Naive thymus-derived CD8-positive, alpha-beta T cell (primary cell): Measurements from ENCODE around the gene SYTL5. TPM values are rescaled to one million over a fixed set of nuclear protein-coding genes. Genes with fewer than 3 reads are reported as not detected.
A peak's percentile ranks its signal among the peaks of the same experiment; 100 is the strongest.
"Not testable (repeated sequence)": the region's sequence is repeated elsewhere in the genome, so short reads cannot be mapped to it uniquely, and the experiment has no call there.

Source experiments
- ATAC-seq, 2 donors: fragments of 150-1000 bp; cut with Tn5 transposase in 1 of 2; sonication (Bioruptor Pico), chemical (Tn5 transposase) in 1 of 2; 1 replicate in 1 of 2; 2 replicates in 1 of 2; pipeline ENCODE4 v1.10.0; 2021; ENCODE audit warnings: mild to moderate bottlenecking in 2 of 2, moderate library complexity in 2 of 2
- POLR2A ChIA-PET: fragments of 350-600 bp; sonication (Branson Sonifier 250); formaldehyde crosslinking; loops from one replicate; lab custom pipeline; 2021; ENCODE audit warnings: antibody characterized with exemption; lab: Charles Lee
- DNase-seq, 10 donors: peaks; one replicate each; pipeline versions ENCODE4 v3.0.0 to v3.0.0-alpha.2; 2020 to 2022
- H3K27ac Mint-ChIP-seq, 10 donors: one replicate each; pipeline ENCODE4 v1.8.0; 2020 to 2022; ENCODE audit warnings: mild to moderate bottlenecking in 10 of 10, mixed read lengths in 10 of 10, moderate library complexity in 4 of 10, inconsistent platforms in 1 of 10
- H3K27me3 Mint-ChIP-seq, 5 donors: one replicate each; pipeline ENCODE4 v1.8.0; 2021 to 2022; ENCODE audit warnings: mixed read lengths in 5 of 5
- H3K36me3 Mint-ChIP-seq, 3 donors: one replicate each; pipeline ENCODE4 v1.8.0; 2020 to 2022; ENCODE audit warnings: mixed read lengths in 3 of 3, mild to moderate bottlenecking in 2 of 3, inconsistent platforms in 1 of 3
- H3K4me1 Mint-ChIP-seq, 4 donors: one replicate each; pipeline ENCODE4 v1.8.0; 2021 to 2022; ENCODE audit warnings: mixed read lengths in 4 of 4
- H3K4me3 Mint-ChIP-seq, 10 donors: one replicate each; pipeline ENCODE4 v1.8.0; 2020 to 2022; ENCODE audit warnings: mild to moderate bottlenecking in 10 of 10, mixed read lengths in 10 of 10, moderate library complexity in 6 of 10, inconsistent platforms in 1 of 10
- H3K9me3 Mint-ChIP-seq, 9 donors: one replicate each; pipeline ENCODE4 v1.8.0; 2020 to 2022; ENCODE audit warnings: mixed read lengths in 9 of 9, mild to moderate bottlenecking in 3 of 9, inconsistent platforms in 1 of 9, moderate library complexity in 1 of 9
- polyA plus RNA-seq, 3 donors: library from polyadenylated mRNA; unstranded; fragments of 300-500 nt; fragmentation: Illumina TruSeq; gene quantifications; one replicate each; pipeline ENCODE4 v1.2.3, GENCODE V29; 2021
- total RNA-seq, 8 experiments: library from RNA in 2 of 8; stranded (reverse) in 2 of 8; gene quantifications; one replicate each; pipeline ENCODE4 v1.2.3 and lab custom pipeline; 2021 to 2026

SYTL5 gene
- total RNA-seq (not detected), polyA plus RNA-seq (not detected), total RNA-seq (lab: John Stamatoyannopoulos, UW) (0 to 0.52 (median 0) reads per million in 6 experiments)

DNA sequence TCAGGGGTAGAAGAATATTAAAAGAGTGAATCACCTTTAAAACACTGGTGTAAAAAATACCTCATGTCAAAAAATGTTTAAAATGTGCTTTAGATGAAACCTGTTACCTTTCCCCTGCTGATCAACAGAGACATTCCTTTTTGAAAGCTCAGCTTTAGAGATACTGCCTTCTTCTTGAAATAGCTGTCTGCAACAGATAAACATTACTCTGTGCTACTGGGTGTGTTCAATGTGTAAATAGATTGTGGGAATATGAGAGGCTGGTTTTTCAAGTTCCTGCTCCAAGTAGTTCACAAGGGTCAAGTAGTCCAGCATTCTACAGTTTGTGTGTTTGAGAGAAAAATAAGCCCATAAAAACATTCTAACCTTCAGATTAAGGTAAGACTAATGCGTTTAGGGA, at the start of gene SYTL5:
TSS of gene SYTL5 (plus strand) at position 263 of the 400 bp plus-strand sequence. CDS start 27,337 bp downstream, outside the sequence.
- H3K36me3 Mint-ChIP-seq, result peaks cover 0 to 15% (median 2%) of the 10 kb centered on the region in 3 donors
- H3K27ac Mint-ChIP-seq, result no peak within 1 kb of the TSS
- no peaks in the 10 kb centered on the region for H3K4me1 Mint-ChIP-seq
- H3K27me3 Mint-ChIP-seq, result peaks cover 4 to 16% (median 6%) of the 10 kb centered on the region in 5 donors
- H3K4me3 Mint-ChIP-seq, result no peak within 1 kb of the TSS
- no peak for ATAC-seq
- H3K9me3 Mint-ChIP-seq, result peaks cover 0 to 22% (median 0%) of the 10 kb centered on the region in 9 donors
- POLR2A ChIA-PET, result no interaction called here
- DNase-seq, result no peak

- ATAC-seq (no peak), DNase-seq (no peak)
- H3K27me3 Mint-ChIP-seq, result peaks cover 0 to 5% (median 0%) of the 10 kb centered on the region in 5 donors
- peaks cover 0 to 2% (median 0%) of the 10 kb centered on the region in 4 donors for H3K4me1 Mint-ChIP-seq
- no peak overlapping the region for H3K4me3 Mint-ChIP-seq
- no peak overlapping the region for H3K27ac Mint-ChIP-seq
- POLR2A ChIA-PET, result no interaction called here
- H3K9me3 Mint-ChIP-seq, result peaks cover 0 to 3% (median 0%) of the 10 kb centered on the region in 9 donors
- no peaks in the 10 kb centered on the region for H3K36me3 Mint-ChIP-seq
Measured at GRCh38 chrX:37958525-37959211, 47.7 kb upstream of the SYTL5 start.

- no peak for DNase-seq
- Mint-ChIP-seq H3K27ac (no peak overlapping the region), H3K9me3 (peaks cover 0 to 3% (median 0%) of the 10 kb centered on the region in 9 donors), H3K4me3 (no peak overlapping the region), H3K27me3 (peaks cover 0 to 5% (median 0%) of the 10 kb centered on the region in 5 donors), H3K4me1 (peaks cover 0 to 2% (median 0%) of the 10 kb centered on the region in 4 donors), H3K36me3 (no peaks in the 10 kb centered on the region)
- ATAC-seq, result no peak
- POLR2A ChIA-PET, result no interaction called here
Measured at GRCh38 chrX:37959212-37960021, 46.9 kb upstream of the SYTL5 start.

GRCh38 chrX:37961118-37961517, 45.2 kb upstream of the SYTL5 start:
- Mint-ChIP-seq H3K36me3 (no peaks in the 10 kb centered on the region), H3K4me3 (no peak overlapping the region), H3K27ac (no peak overlapping the region), H3K9me3 (peaks cover 0 to 3% (median 0%) of the 10 kb centered on the region in 9 donors), H3K27me3 (peaks cover 0 to 5% (median 0%) of the 10 kb centered on the region in 5 donors), H3K4me1 (peaks cover 0 to 2% (median 0%) of the 10 kb centered on the region in 4 donors)
- POLR2A ChIA-PET, result no interaction called here
- DNase-seq (no peak), ATAC-seq (no peak)

DNA sequence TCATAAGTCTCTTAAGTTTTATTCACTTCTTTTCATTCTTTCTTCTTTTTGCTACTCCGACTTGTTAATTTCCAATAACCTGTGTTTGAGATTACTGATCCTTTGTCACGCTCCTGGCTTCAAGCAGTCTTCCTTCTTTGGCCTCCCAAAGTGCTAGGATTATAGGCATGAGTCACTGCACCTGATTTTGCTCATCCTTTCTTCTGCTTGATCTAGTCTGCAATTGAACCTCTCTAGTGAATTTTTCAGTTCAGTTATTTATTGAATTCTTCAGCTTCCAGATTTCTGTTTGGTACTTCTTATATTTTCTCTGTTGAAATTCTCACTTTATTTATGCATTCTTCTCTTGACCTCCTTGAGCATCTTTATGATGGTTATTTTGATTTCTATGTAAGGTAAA, 38.6 kb upstream of the SYTL5 start:
- no peak overlapping the region for H3K27ac Mint-ChIP-seq
- ATAC-seq, result no peak
- H3K9me3 Mint-ChIP-seq, result peaks cover 0 to 9% (median 5%) of the 10 kb centered on the region in 9 donors
- H3K27me3 Mint-ChIP-seq, result peaks cover 1 to 13% (median 6%) of the 10 kb centered on the region in 5 donors
- no peaks in the 10 kb centered on the region for H3K4me1 Mint-ChIP-seq
- H3K36me3 Mint-ChIP-seq, result peaks cover 0 to 11% (median 0%) of the 10 kb centered on the region in 3 donors
- POLR2A ChIA-PET, result no interaction called here
- no peak overlapping the region for H3K4me3 Mint-ChIP-seq
- DNase-seq, result no peak

DNA sequence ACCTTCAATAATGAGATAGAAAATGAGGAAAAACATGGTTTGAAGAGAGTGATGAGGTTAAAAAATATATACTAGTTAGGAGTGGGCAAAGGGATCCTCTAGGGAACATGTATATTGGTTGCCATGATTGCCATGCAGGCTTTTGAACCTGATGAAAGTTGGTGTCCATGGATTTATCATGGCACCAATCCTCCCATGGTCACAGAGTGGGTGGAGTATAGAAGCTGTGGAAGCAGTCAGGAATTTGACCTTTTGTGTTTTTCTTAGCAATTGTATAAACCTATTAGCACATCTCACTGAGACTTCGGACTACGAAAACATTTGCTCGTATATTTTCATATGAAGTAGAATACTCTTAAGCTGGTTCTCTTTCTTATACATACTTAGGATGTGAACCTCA, 30.9 kb upstream of the SYTL5 start:
- DNase-seq, result no peak
- Mint-ChIP-seq H3K27ac (peak overlapping the region in 1 of 10 donors; percentile 16), H3K4me3 (no peak overlapping the region), H3K9me3 (peaks cover 0 to 2% (median 0%) of the 10 kb centered on the region in 9 donors), H3K4me1 (no peaks in the 10 kb centered on the region), H3K27me3 (peaks cover 4 to 26% (median 6%) of the 10 kb centered on the region in 5 donors), H3K36me3 (peaks cover 0 to 4% (median 0%) of the 10 kb centered on the region in 3 donors)
- no peak for ATAC-seq
- POLR2A ChIA-PET, result no interaction called here

GRCh38 chrX:37976153-37976552, 30.2 kb upstream of the SYTL5 start:
- no peak overlapping the region for H3K4me3 Mint-ChIP-seq
- peaks cover 0 to 6% (median 0%) of the 10 kb centered on the region in 9 donors for H3K9me3 Mint-ChIP-seq
- H3K27me3 Mint-ChIP-seq, result peaks cover 4 to 26% (median 5%) of the 10 kb centered on the region in 5 donors
- no peaks in the 10 kb centered on the region for H3K4me1 Mint-ChIP-seq
- H3K36me3 Mint-ChIP-seq, result peaks cover 0 to 3% (median 0%) of the 10 kb centered on the region in 3 donors
- DNase-seq (no peak), ATAC-seq (no peak)
- H3K27ac Mint-ChIP-seq, result no peak overlapping the region
- POLR2A ChIA-PET, result no interaction called here

DNA sequence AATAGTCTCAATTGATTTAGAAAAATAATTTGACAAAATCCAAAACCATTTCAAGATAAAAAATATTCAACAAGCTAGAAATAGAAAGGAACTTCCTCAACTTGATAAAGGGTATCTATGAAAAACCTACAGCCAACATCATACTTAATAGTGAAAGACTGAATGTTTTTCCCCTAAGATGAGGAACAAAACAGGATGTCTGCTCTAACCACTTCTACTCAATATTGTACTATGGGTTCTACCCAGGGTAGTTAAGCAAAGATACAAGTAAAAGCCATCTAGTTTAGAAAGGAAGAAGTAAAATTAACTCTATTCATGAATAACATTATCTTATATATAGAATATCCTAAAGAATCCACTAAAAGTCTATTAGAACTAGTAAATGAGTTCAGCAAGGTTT, 21.5 kb upstream of the SYTL5 start:
- DNase-seq, result no peak
- Mint-ChIP-seq H3K36me3 (no peaks in the 10 kb centered on the region), H3K4me3 (no peak overlapping the region), H3K9me3 (peaks cover 0 to 15% (median 2%) of the 10 kb centered on the region in 9 donors), H3K4me1 (no peaks in the 10 kb centered on the region), H3K27me3 (no peaks in the 10 kb centered on the region), H3K27ac (no peak overlapping the region)
- ATAC-seq, result no peak
- POLR2A ChIA-PET, result no interaction called here

DNA sequence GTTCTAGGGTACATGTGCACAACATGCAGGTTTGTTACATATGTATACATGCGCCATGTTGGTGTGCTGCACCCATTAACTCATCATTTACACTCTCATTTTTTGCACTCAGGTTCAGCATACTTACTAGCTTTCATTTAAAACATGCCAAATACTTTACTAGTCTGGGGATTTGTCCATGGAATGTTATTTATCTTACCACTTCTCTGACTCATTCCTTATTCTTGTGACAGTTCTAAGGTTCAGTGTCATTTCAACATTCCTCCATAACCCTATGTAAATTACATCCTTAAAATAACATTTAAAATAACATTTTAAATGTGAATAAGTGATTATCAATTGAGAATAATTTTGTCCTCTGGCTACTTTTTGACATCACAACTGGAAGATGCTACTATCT, 19.5 kb upstream of the SYTL5 start:
- DNase-seq (no peak), ATAC-seq (no peak)
- H3K4me3 Mint-ChIP-seq, result no peak overlapping the region
- H3K9me3 Mint-ChIP-seq, result peaks cover 0 to 10% (median 2%) of the 10 kb centered on the region in 9 donors
- POLR2A ChIA-PET, result no interaction called here
- no peaks in the 10 kb centered on the region for H3K27me3 Mint-ChIP-seq
- peaks cover 0 to 2% (median 0%) of the 10 kb centered on the region in 4 donors for H3K4me1 Mint-ChIP-seq
- H3K36me3 Mint-ChIP-seq, result no peaks in the 10 kb centered on the region
- H3K27ac Mint-ChIP-seq, result no peak overlapping the region

DNA sequence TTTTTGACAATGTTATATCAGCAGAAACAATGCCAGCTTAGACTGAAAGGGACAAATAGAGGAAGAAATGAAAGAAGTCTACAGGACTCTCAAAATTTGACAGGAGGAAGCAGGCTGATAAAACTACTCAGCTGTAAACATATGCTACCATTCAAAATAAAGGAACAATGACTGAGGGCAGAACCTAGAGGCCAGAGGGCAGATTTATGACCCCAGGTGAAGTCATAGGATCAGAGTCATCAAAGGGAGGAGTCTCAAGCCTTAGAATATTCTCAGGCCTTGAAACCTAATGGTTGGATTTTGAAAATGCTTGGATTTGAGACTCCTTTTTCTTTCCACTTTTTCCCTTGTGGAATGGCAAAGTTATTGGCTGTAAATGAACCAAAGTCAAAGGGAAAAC, 17.0 kb upstream of the SYTL5 start:
- Mint-ChIP-seq H3K9me3 (peaks cover 0 to 4% (median 0%) of the 10 kb centered on the region in 9 donors), H3K36me3 (no peaks in the 10 kb centered on the region), H3K4me3 (no peak overlapping the region), H3K27me3 (no peaks in the 10 kb centered on the region), H3K27ac (no peak overlapping the region), H3K4me1 (peaks cover 0 to 2% (median 0%) of the 10 kb centered on the region in 4 donors)
- POLR2A ChIA-PET, result no interaction called here
- ATAC-seq (no peak), DNase-seq (no peak)

- H3K4me1 Mint-ChIP-seq, H3K27ac Mint-ChIP-seq, H3K36me3 Mint-ChIP-seq, ATAC-seq, H3K9me3 Mint-ChIP-seq, H3K4me3 Mint-ChIP-seq, POLR2A ChIA-PET, H3K27me3 Mint-ChIP-seq, DNase-seq: not testable (repeated sequence)
Measured at GRCh38 chrX:37991303-37991702, 15.1 kb upstream of the SYTL5 start.

- Mint-ChIP-seq H3K4me3 (no peak overlapping the region), H3K27me3 (peaks cover 0 to 1% (median 0%) of the 10 kb centered on the region in 5 donors), H3K36me3 (no peaks in the 10 kb centered on the region), H3K9me3 (no peaks in the 10 kb centered on the region), H3K27ac (no peak overlapping the region), H3K4me1 (peaks cover 0 to 2% (median 0%) of the 10 kb centered on the region in 4 donors)
- DNase-seq (no peak), ATAC-seq (no peak)
- POLR2A ChIA-PET, result no interaction called here
Measured at GRCh38 chrX:37993176-37993575, 13.2 kb upstream of the SYTL5 start.
